Measurements from ENCODE around the gene ARHGAP28.
A peak's percentile ranks its signal among the peaks of the same experiment; 100 is the strongest.
"Not testable (repeated sequence)": the region's sequence is repeated elsewhere in the genome, so short reads cannot be mapped to it uniquely, and the experiment has no call there.

ARHGAP28 gene

DNA sequence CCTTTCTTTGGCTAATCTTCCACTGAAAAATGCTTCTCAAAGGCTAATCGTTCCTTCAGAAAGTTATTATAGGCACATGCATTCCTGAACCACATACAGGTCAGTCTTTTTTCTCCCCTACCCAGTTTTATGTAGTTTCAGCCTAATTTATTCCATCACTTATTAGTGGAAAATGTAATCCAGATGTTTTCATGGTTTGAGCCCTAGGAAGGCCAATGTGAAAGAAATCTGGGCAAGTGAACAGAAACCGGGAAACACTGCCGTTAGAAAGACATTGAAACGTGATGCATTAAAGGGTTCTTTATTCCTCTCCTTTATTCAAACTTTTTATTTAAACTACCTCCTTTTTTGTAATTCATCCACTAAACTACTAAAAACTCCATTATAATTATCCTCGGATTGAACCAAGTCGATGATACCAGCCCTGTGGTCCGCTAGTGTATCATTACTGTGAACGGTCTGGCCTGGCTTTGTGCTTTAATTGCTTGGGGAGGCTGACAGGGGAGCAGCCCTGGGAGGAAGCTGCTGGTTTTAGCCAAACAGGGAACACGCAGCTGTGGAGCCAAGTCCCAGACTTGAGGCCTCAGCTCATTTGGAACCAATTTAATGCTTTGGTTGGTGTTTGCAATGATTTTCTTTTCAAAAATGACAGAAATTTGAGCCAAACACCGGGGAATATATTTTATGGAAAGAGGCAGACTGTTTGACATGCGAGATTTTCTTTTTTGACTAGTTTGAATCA, 149.2 kb downstream of the ARHGAP28 start:
- DNase-seq: no peak

DNA sequence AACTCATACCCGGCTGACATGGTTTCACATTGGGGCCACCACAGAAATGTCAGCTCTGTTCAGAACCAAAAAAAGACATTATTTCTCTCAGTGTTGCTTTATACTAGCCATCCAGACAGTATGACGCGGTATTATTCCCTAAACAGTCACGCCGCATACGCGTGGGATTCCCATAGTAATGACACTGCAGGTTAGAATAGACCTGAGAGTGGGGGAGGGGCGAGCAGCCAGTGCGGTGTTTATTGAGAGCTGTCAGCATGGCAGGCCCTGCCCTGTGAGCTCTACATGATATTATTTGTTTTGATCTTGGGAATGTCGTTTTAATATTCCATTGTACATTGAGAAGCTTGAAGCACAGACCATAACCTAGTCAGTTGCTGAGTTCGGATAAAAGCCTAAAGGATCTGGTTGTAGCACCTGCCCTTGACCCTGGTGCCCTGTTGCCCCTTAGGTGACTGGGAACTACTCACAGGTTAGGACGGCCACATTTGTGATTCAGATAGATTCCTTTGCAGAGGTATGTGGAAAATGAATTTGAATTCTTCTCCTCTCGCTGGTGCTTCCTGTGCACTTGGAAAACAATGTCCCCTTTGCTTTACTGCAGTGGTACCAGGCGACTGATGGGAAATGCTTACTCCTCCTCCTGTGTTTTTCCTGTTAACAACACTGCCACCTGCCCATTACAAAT, 150.1 kb downstream of the ARHGAP28 start:
- no peak for DNase-seq

DNA sequence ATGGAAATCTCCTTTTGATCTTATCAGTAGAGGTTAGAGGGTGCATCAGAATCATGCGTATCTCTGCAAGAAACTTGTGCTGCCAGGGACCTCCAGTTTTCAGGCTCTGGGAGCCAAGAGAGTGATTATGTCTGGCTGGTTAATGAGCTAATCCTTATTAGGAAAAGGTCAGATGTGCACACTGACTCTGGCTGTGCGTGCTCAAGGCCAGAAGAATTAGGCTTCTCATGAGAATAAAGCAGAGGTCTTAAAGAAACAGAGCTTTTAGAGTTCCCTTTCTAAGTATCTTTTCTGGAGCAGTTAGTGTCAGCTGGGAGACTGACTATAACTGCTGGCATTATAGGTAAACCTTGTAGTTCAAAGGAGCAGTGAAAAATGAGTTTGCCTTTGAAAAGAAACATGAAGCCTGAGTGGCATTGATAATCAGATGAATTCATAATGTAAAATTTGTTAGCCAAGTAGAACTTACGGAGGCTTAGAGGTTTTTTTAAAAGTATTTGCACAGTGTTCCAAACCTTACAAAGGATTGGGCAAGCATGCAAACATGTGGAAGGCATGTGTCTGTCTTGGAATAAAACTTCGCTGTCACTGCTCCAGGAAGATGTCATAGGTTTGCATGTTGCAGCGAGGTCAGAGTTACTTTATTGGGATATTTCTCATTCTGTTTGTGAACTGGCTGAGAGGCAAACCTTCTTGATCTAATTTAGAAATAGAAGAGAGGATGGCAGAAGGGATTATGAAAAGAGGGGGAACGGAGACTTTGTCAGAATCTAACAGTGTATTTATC, 151.7 kb downstream of the ARHGAP28 start:
- no peak for DNase-seq

DNA sequence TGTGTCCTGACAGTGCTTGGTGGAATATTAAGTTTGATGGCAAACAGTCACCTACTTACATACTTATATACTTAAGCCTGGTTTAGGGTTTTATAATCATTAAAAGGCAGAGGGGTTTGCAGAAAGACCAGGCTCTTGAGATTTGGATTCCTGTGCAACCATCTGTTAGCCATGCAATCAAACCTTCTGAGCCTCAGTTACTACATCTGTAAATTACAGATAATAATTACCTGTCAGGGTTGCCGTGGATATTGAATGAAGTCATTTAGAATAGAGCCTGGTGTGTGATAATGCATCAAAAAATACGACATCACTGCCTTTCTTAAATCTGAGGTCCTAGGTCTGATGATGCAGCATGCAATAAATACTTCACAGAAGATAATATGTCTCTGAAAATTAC, 152.9 kb downstream of the ARHGAP28 start:
- no peak for DNase-seq

DNA sequence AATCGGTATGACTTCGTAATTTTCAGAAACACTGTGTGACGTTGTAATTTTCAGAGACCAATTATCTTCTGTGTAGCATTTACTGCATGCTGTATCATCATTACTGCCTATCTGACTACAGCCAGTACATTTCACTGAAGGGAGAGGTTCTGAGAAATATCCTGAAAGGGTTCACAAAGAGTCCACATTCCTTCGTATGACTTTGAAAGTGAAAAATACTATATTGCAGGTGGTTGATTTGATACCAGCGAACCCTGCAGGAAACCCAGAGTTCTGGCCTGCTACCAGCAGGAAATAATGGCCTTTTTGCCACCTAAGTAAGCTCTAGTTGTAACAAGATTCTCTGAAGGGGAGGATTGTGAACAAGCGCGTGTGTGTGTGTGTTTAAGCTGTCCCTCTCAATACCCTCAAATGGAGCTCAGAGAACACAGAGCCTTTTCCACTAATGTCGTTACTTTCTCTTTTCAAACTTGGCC, 155.5 kb downstream of the ARHGAP28 start:
- DNase-seq: no peak

DNA sequence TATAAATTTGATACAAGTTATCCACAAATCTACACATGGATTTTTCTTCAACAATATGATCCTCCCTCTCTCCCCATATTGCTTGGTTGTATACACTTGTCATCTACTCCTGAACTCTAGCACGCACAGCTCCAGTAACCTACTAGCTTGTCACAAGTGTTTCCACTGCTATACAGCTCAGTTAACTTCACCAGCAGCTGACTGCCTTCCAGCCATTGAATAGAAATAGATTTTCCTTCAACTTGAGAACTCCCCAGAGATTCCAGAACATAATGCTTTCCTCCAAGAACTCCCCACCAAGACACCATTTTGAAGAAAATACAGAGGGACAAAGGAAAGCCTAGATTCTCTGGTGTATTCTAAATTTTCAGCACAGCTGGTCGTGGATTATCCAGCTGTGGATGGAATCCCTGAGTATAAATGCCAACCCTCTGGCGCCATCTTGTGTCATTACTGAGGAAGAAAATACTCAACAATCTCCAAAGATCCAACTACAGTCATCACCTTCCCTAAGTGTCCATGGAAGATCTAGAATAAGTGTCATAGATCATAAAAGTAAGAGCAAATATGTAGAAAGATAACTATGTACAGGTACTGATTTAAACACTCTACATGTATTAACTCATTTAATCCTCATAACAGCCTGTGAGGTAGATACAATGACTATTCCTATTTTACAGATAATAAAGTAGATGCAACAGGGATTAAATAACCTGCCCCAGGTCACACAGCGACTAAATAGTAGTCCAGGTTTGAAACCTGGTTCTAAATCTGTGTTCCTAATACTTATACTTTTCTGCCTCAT, 156.7 kb downstream of the ARHGAP28 start:
- peak; percentile 40 for DNase-seq

DNA sequence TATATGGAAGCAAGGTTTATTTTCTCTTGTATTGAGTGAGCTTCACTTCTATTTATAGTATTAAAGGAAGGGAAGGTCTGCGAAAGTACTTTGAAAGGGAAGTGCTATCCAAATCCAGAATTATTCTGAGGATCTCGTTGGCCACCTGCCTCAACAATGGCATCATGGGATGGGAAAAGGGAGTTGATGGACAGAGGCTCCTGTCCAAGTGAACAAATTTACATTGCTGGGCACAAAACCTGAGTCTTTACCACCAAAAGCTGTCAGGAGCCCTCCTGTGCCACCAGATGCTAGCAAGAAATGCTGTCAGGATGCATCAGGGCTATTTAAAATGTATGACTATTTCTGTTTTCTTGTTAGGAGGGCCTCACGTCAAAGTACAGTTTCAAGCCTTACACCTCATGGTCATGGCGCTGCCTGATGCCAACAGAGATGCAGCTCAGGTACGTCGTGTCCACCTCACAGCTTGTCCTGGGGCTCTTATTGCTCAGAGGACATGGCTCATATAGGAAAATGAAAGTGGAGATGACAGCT, 157.3 kb downstream of the ARHGAP28 start:
- DNase-seq: no peak

DNA sequence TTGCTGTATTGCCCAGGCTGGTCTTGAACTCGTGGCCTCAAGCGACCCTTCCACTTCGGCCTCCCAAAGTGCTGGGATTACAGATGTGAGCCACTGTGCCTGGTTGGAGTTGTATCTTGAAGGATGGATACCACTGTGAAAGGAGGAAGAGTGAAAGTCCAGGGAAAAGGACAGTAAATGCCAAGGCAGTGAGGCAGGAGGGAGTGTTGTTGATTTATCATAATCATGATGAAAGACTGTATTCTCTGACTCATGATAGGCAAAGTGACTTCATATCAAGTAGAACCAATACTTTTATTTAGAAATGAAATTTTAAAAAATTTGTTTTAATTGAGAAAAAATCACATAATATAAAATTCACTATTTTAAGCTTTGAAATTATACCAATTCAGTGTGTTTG, 162.3 kb downstream of the ARHGAP28 start:
- no peak for DNase-seq

DNA sequence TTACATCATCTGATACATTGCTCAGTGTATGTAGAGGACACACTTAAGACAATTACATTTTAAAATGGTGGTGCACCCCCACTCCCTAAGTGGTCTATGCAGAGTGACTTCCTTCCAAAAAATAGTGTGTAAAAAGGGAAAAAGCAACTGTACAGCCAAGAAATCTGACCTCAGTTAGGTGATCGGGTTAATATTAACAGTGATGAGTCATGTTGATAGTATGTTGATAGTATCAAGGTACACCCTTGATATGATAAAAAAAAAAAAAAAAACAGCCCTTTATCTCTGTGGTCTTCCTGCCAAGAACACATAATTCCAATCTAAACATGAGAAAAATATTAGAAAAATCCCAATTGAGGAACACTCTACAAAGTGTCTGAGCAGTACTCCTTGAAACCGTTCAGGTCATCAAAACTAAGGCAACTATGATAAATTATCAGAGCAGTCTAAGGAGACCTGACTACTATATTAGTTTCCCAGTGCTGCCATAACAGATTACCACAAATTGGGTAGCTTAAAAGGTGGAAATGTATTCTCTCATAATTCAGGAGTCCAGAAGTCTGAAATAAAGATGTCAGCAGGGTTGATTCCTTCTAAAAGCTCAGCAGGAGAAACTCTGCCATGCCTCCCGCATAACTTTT, 171.9 kb downstream of the ARHGAP28 start:
- no peak for DNase-seq

DNA sequence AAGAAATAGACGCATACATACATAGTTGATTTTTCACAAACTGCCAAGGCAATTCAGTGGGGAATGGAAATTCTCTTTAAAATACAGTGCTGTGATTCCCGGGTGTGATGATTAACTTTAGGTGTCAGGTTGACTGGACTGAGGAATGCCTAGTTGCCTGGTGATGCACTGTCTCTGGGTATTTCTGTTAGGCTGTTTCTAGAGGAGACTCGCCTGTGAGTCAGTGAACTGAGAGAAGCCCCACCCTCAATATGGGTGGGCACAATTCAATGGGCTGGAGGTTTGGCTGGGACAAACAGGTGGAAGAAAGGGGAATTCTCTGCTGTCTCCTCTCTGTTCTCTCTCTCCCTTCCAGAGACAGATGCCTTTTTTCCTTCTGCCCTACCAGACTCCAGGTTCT, 187.6 kb downstream of the ARHGAP28 start:
- no peak for DNase-seq

DNA sequence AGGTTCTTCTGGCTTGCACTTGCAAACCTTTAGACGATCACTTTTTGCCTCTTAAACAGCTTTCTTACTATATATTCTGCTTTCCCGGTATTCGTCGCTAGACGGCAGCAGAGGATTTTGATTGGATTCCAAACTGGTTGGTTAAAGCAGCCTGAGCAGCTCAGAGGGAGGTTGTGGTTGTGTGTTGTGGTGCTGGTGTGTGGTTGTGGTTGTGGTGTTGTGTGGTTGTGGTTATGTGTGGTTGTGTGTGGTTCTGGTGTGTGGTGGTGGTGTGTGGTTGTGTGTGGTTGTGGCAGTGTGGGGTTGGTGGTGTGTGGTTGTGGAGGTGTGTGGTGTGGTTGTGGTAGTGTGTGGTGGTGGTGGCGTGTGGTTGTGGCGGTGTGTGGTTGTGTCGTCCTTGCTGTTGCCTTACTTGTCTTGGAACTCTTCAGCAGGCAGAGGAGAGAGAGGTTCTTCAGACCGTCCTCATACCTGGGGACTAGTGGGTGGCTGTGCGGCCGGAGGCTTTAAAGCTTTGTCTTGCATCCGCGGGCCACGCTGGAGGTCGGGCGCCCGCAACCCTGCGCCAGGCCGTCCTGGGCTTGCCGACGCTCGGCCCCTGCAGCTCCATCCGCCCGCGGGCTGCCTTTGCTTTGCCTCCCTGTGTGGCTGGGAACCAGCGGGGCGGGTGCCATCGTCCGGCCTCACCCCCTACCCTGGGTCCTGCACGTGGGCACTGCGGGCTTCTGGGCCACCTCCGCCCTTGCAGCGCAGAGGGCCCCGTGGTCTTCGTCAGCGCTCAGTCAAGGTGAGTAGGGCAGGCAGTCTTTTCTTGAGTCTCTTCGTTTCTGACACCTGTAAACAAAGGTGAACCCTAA, 190.8 kb downstream of the ARHGAP28 start:
- DNase-seq: peak; percentile 49

DNA sequence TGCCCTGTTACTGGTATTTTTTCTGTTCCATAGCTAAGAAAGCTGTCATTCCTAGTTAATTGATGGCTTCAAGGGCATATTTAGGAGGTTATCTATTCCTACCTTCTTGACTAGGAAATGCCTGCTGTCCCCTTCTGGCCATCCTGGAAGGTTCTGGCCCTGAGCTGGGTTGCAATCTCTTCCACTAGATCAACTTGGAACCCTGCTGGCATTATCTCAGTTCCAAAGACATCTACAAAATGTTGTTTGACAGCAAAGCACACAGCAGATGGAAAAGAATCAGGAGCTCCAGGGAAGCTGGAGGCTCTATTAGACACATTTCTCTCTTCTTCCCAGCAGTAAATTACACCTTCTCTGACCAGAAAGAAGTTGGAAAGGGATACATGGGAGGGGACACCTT, 192.1 kb downstream of the ARHGAP28 start:
- no peak for DNase-seq

DNA sequence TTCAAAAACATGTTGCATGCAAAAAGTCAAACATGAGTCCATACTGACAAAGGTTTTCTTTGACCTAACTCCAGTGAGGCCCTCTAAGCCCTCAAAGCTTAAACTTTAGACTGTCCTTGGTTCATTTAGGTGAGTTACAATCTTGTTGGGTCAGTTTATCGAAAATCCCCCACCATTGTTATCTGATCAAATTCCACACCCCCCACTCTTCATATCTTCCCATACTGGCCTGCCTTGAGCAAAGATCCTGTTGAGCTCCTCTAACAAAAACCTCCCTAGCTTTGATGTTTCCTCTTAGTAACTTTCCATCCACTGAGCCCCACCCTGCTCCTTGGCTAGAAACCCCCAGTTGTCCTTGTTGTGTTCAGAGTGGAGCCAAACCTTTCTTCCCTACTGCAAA, 193.7 kb downstream of the ARHGAP28 start:
- DNase-seq: no peak

DNA sequence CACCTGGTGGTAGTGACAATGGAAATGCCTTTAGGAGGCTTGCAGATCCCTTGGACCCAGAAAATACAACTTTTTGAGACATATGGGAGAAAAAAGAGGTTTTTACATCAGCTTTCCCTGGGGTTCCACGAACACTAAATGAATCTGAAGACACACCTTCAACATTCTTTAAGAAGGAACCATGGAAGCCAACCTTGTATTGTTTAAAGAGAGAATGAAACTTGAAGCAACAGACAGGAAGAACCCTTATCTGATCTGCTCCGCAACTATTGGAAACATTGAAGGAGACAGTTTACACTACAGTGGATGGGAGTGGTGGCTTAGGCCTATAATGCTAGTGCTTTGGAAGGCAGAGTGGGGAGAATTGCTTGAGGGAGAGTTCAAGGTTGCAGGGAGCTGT, 197.6 kb downstream of the ARHGAP28 start:
- DNase-seq: no peak

DNA sequence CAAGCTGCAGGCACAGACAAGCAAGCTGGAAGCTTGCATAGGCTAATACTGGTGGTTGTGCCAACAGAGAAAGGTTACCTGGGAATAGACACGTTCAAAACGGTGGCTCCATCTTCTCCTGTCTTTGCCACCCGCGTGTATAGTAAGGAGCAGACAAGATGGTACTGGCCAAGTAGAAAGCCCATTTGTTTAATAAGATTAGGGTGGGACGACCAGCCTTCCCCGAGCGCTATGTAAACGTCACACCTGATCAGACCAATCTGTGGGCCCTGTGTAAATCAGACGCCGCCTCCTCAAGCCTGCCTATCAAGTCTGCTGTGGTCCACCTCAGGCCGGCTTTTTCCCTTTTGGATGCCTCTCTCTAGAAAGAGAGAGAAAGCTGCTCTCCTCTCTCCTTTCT, 198.8 kb downstream of the ARHGAP28 start:
- no peak for DNase-seq

DNA sequence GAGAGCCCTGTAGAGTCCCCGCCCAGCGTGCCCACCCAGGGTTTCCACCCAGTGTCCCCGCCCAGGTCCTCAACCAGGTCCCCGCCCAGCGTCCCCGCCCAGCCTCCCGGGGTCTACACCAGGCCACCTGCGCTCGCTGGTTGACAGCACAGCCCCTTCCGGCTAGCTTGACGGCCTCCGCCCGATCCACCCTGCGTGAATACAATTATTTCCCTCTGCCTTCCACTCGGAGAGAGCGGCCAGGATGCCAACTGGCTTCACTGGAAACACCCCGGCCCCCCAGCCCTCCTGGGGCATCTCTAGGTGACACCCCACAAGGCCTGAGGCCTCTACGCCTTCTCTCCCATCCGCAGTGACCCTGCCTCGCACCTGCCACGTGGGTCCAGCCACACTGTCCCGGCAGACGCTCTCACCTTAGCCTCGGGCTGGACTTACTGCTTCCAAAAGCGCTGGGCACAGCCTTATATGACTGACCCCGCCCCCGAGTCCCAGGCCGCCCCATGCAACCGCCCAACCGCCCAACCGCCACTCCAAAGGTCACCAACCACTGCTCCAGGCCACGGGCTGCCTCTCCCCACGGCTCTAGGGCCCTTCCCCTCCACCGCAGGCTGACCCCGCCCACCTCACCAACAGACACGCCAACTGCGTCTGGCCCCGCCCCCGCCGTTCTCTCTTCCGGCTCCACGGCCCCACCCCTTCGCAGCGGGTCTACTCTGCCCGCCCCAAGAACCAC, 200.0 kb downstream of the ARHGAP28 start:
- no peak for DNase-seq

DNA sequence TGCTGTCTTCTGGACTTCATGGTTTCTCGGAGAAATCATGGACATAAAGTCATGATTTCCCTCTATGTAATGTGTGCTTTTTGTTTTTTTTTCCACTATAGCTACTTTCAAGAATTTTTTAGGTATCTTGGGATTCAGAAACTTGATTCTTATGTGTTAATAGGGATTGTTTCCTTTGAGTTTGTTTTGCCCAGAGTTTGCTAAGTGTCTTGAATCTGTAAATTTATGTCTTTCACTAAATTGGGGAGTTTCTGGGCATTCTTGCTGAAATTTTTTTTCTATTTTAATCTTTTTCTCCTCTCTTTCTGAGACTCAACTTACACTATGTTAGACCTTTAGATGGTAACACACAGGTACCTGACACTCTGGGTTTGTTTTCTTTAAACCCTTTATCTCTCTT, 205.3 kb downstream of the ARHGAP28 start:
- no peak for DNase-seq

DNA sequence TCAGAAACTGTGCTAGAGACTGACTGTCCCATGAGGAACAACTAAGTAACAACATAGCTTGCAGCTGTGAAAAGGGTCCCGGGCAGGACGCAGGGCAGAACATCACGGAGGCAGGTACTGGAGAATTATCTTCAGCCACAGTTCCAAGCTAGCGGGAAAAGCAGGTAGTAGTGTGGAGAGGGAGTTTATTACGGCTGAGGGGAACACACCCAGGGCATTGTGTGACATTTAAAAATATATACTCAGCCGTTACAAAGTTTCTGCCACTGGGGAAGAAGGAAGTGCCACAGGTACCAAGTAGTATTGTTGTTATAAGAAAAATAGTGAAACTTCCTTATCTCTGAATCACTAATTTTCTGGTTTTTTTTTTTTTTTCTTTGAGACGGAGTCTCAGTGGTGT, 208.5 kb downstream of the ARHGAP28 start:
- no peak for DNase-seq

DNA sequence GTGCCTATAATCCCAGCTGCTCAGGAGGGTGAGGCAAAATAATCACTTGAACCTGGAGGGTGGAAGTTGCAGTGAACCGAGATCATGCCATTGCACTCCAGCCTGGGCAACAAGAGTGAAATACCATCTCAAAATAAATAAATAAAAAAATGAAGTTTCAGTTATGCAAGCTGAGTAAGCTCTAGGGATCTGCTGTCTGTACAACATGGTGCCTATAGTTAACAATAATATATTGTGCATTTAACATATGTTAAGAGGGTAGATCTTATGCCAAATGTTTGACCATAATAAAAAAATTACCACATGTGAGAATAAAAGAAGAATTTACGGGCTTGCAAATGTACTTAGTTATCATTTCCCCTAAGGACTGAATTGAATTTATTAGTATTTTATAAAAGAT, 208.9 kb downstream of the ARHGAP28 start:
- not testable (repeated sequence) for DNase-seq

DNA sequence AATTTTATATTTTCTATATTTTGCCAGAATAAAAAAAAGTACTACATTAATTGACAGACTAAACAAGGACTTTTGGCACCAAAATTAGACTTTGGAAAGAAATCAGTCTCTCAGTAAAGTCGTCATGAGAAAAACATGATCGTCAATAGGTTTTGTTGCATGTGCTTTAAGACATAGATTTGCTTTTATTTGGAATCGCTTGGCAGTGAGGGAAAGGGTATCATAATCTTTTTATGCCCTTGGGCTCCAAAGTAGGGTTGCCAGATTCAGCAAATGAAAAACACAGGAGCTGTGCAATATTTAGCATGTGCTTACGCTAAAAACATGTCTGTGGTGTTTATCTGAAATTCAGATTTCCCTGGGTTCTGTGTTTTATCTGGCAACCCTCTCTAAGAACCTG, 210.5 kb downstream of the ARHGAP28 start:
- no peak for DNase-seq

Data from activated CD4-positive, alpha-beta T cell treated with anti-CD3 and anti-CD28 coated beads, Interleukin-10, Interleukin-2, amounts not matched to agents 100 ng/mL and 50 ng/mL, durations not matched to agents 16 hours and 8 hours (primary cell).